K562 (cell line): ENCODE results near the gene KIF7. TPM values are rescaled to one million over a fixed set of nuclear protein-coding genes. Genes with fewer than 3 reads are reported as not detected.

ENCODE experiments used
- CTCF ChIP-seq, 3 experiments: IDR thresholded peaks in 2 of 3; conservative IDR thresholded peaks in 1 of 3; 2 replicates each; pipeline ENCODE4 v1.5.1; 2011 to 2012; ENCODE audit warnings: low read length in 3 of 3, mild to moderate bottlenecking in 3 of 3, control low read depth in 2 of 3, improper control_type of control experiment in 1 of 3, inconsistent platforms in 1 of 3, low read depth in 1 of 3, mixed read lengths in 1 of 3, moderate library complexity in 1 of 3; ENCODE audit not compliant: insufficient read depth in 2 of 3
- ETS2 ChIP-seq: IDR thresholded peaks from 2 replicates; pipeline ENCODE4 v1.6.1; 2016; ENCODE audit warnings: borderline replicate concordance, missing genetic modification characterization, mild to moderate bottlenecking, moderate library complexity, missing compliant biosample characterization; ENCODE audit not compliant: poor library complexity, severe bottlenecking
- ZNF3 ChIP-seq: fragments of 250-450 bp; sonication (Bioruptor Pico); IDR thresholded peaks from 2 replicates; pipeline ENCODE4 v1.5.0; 2021; ENCODE audit warnings: mild to moderate bottlenecking, moderate library complexity
- ZZZ3 ChIP-seq: fragments of 450-650 bp; IDR thresholded peaks from 2 replicates; pipeline ENCODE4 v1.6.1; 2016; ENCODE audit warnings: antibody characterized with exemption, mild to moderate bottlenecking, moderate library complexity
- polyA plus RNA-seq, 8 experiments: library from polyadenylated mRNA; depleted of rRNA in 4 of 8; stranded (reverse) in 5 of 8; unstranded in 3 of 8; fragments of >200 nt; fragmentation: Nextera tagmentation in 2 of 8; fragmentation: Illumina TruSeq in 1 of 8; extraction: Ambion mirVana in 2 of 8; extraction: Trizol in 1 of 8; gene quantifications; 2 replicates each; pipeline versions ENCODE4 v1.2.1 to v1.2.3, GENCODE V29; 2011 to 2014; ENCODE audit warnings: inconsistent platforms in 1 of 8, missing spikeins in 1 of 8
- total RNA-seq, 7 experiments: library from RNA; depleted of rRNA in 6 of 7; stranded (reverse); fragments of >200 nt in 6 of 7; fragmentation: Illumina TruSeq in 2 of 7; extraction: Trizol in 2 of 7; gene quantifications; 2 replicates each; pipeline versions ENCODE4 v1.2.1 to v1.2.3, GENCODE V29; 2011 to 2021; ENCODE audit warnings: low replicate concordance in 1 of 7
- TF ChIP-seq, protein P1 (sequence below), 2 experiments: fragments of 450-650 bp in 1 of 2; sonication (generic) in 1 of 2; formaldehyde crosslinking in 1 of 2; IDR thresholded peaks; 2 replicates each; pipeline versions ENCODE4 v1.7.1 to v1.9.0; 2016 to 2022; ENCODE audit warnings: inconsistent platforms in 1 of 2, mild to moderate bottlenecking in 1 of 2, missing genetic modification reagents in 1 of 2
- TF ChIP-seq, protein P2 (sequence below): sonication (generic); formaldehyde crosslinking; IDR thresholded peaks from 2 replicates; pipeline ENCODE4 v1.8.1; 2023; ENCODE audit warnings: mild to moderate bottlenecking, missing genetic modification reagents

The KIF7 gene
- total and polyA plus RNA-seq, 9 of the 15 experiments (the other 6 are each of a cell fraction or from before 2014, with no cell fraction given) = 0.04 to 2.0 (median 0.58) TPM

GRCh38 chr15:89652131-89652530 lies 3.1 kb downstream of the KIF7 start (continued):
- TF ChIP-seq, protein P1, sequence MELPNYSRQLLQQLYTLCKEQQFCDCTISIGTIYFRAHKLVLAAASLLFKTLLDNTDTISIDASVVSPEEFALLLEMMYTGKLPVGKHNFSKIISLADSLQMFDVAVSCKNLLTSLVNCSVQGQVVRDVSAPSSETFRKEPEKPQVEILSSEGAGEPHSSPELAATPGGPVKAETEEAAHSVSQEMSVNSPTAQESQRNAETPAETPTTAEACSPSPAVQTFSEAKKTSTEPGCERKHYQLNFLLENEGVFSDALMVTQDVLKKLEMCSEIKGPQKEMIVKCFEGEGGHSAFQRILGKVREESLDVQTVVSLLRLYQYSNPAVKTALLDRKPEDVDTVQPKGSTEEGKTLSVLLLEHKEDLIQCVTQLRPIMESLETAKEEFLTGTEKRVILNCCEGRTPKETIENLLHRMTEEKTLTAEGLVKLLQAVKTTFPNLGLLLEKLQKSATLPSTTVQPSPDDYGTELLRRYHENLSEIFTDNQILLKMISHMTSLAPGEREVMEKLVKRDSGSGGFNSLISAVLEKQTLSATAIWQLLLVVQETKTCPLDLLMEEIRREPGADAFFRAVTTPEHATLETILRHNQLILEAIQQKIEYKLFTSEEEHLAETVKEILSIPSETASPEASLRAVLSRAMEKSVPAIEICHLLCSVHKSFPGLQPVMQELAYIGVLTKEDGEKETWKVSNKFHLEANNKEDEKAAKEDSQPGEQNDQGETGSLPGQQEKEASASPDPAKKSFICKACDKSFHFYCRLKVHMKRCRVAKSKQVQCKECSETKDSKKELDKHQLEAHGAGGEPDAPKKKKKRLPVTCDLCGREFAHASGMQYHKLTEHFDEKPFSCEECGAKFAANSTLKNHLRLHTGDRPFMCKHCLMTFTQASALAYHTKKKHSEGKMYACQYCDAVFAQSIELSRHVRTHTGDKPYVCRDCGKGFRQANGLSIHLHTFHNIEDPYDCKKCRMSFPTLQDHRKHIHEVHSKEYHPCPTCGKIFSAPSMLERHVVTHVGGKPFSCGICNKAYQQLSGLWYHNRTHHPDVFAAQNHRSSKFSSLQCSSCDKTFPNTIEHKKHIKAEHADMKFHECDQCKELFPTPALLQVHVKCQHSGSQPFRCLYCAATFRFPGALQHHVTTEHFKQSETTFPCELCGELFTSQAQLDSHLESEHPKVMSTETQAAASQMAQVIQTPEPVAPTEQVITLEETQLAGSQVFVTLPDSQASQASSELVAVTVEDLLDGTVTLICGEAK (IDR thresholded peaks at IDR 0.05) = no peak
- TF ChIP-seq, protein P1 (CRISPR knock-in tag; IDR thresholded peaks at IDR 0.05) = no peak
- TF ChIP-seq ZNF3 = no peak
- no peak for TF ChIP-seq ZZZ3
- TF ChIP-seq, protein P2, sequence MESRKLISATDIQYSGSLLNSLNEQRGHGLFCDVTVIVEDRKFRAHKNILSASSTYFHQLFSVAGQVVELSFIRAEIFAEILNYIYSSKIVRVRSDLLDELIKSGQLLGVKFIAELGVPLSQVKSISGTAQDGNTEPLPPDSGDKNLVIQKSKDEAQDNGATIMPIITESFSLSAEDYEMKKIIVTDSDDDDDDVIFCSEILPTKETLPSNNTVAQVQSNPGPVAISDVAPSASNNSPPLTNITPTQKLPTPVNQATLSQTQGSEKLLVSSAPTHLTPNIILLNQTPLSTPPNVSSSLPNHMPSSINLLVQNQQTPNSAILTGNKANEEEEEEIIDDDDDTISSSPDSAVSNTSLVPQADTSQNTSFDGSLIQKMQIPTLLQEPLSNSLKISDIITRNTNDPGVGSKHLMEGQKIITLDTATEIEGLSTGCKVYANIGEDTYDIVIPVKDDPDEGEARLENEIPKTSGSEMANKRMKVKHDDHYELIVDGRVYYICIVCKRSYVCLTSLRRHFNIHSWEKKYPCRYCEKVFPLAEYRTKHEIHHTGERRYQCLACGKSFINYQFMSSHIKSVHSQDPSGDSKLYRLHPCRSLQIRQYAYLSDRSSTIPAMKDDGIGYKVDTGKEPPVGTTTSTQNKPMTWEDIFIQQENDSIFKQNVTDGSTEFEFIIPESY (CRISPR knock-in tag) = no peak
- TF ChIP-seq CTCF (IDR thresholded peaks at IDR 0.05 in 2 of 3, conservative IDR thresholded peaks at IDR 0.05 in 1 of 3; ENCODE audit: insufficient read depth in 2 of 3, low read depth in 1 of 3, low read length in 3 of 3) = no peak
- TF ChIP-seq ETS2 = no peak
